Panc1 (cell line): ENCODE measurements around the gene TCEA3. TPM values are rescaled to one million over a fixed set of nuclear protein-coding genes. Genes with fewer than 3 reads are reported as not detected.

Experiments
- ATAC-seq: fragments of 200-7000 bp; cut with Tn5 transposase; 2 replicates; pipeline ENCODE4 v1.9.1; 2020; ENCODE audit warnings: mild to moderate bottlenecking, moderate library complexity
- BruUV-seq: library from RNA; stranded (reverse); fragments of 400-500 nt; replicated peaks from 2 replicates; lab custom pipeline; 2021; lab: Mats Ljungman, UMichigan
- CTCF ChIA-PET: fragments of 300-600 bp; sonication (Branson Sonifier 250); formaldehyde crosslinking; loops from one replicate; lab custom pipeline; 2022; ENCODE audit warnings: antibody characterized with exemption; lab: Charles Lee
- POLR2A ChIA-PET: fragments of 300-600 bp; sonication (Branson Sonifier 250); formaldehyde crosslinking; loops from one replicate; lab custom pipeline; 2022; ENCODE audit warnings: antibody characterized with exemption; lab: Charles Lee
- DNase-seq: peaks from one replicate; pipeline ENCODE4 v3.0.0-alpha.2; 2010; ENCODE audit warnings: low read depth, low spot score
- H3K27ac ChIP-seq: 2 replicates; pipeline ENCODE4 v1.5.1; 2011; ENCODE audit warnings: mild to moderate bottlenecking, low read length, inconsistent platforms
- H3K27me3 ChIP-seq: fragments of 200-500 bp; sonication (Bioruptor generic); 2 replicates; pipeline ENCODE4 v1.6.0; 2014; ENCODE audit warnings: low read length, inconsistent platforms; ENCODE audit not compliant: control insufficient read depth, insufficient read depth
- H3K36me3 ChIP-seq: fragments of 200-500 bp; sonication (Bioruptor generic); 2 replicates; pipeline ENCODE4 v1.5.1; 2014; ENCODE audit warnings: inconsistent platforms, mild to moderate bottlenecking, low read length, moderate library complexity; ENCODE audit not compliant: control insufficient read depth, insufficient read depth
- H3K4me1 ChIP-seq: 2 replicates; pipeline ENCODE4 v1.5.1; 2011; ENCODE audit warnings: inconsistent platforms, mild to moderate bottlenecking, low read length, moderate library complexity; ENCODE audit not compliant: control insufficient read depth, insufficient read depth
- H3K4me3 ChIP-seq, 2 experiments: 2 replicates each; pipeline ENCODE4 v1.5.1; 2011 to 2012; ENCODE audit warnings: low read depth in 2 of 2, low read length in 2 of 2, mild to moderate bottlenecking in 2 of 2, inconsistent platforms in 1 of 2, moderate library complexity in 1 of 2
- H3K9me3 ChIP-seq: fragments of 200-500 bp; sonication (Bioruptor generic); 2 replicates; pipeline ENCODE4 v1.5.1; 2014; ENCODE audit warnings: low read depth, mild to moderate bottlenecking, inconsistent platforms, low read length, moderate library complexity; ENCODE audit not compliant: control insufficient read depth, insufficient read depth
- POLR2AphosphoS5 ChIP-seq: IDR thresholded peaks from 2 replicates; pipeline ENCODE4 v1.6.1; 2012; ENCODE audit warnings: mild to moderate bottlenecking, low read depth, low read length, moderate library complexity
- REST ChIP-seq, 2 experiments: IDR thresholded peaks; 2 replicates each; pipeline ENCODE4 v1.6.1; 2011 to 2012; ENCODE audit warnings: low read depth in 2 of 2, control low read depth in 1 of 2, low read length in 1 of 2, mild to moderate bottlenecking in 1 of 2, moderate library complexity in 1 of 2; ENCODE audit not compliant: insufficient read depth in 1 of 2
- SIN3A ChIP-seq: IDR thresholded peaks from 2 replicates; pipeline ENCODE4 v1.6.1; 2012; ENCODE audit warnings: low read depth, mild to moderate bottlenecking, low read length, moderate library complexity, borderline replicate concordance; ENCODE audit not compliant: insufficient read depth
- TCF7L2 ChIP-seq: IDR thresholded peaks from 2 replicates; pipeline ENCODE4 v1.6.1; 2011; ENCODE audit warnings: mild to moderate bottlenecking, low read depth, low read length, inconsistent platforms
- in situ Hi-C: cut with HindIII; loops from 2 replicates; pipeline ENCODE4 v1.10.0; 2016; ENCODE audit warnings: low sequenced_read_pairs, low pct_unique_long_range_greater_than_20kb
- intact Hi-C: fragments of 100-400 bp; cut with micrococcal nuclease; formaldehyde crosslinking; loops from one replicate; pipeline ENCODE4 v1.10.0; 2022; ENCODE audit not compliant: unreplicated experiment
- total RNA-seq: library from RNA; stranded (reverse); gene quantifications from one replicate; pipeline ENCODE4 v1.2.1, GENCODE V29; 2021; ENCODE audit not compliant: unreplicated experiment
- TF ChIP-seq, protein P1 (sequence below): fragments of 450-650 bp; IDR thresholded peaks from 2 replicates; pipeline ENCODE4 v1.5.1; 2017; ENCODE audit warnings: mild to moderate bottlenecking

Gene TCEA3
- total RNA-seq, 1 experiment from 2014 or later: 8.3 TPM

GRCh38 chr1:23459338-23459757 lies 34.8 kb upstream of the TCEA3 start:
- H3K9me3 ChIP-seq: no peaks in the 10 kb centered on the region
- no peaks in the 10 kb centered on the region for H3K27me3 ChIP-seq
- no TSS peak for BruUV-seq
- intact Hi-C loops (no loop called here), in situ Hi-C loops (no loop called here)
- ChIA-PET CTCF (no interaction called here), POLR2A (no interaction called here)
- H3K4me1 ChIP-seq: no peaks in the 10 kb centered on the region
- ATAC-seq (no peak), DNase-seq (no peak)
- TF ChIP-seq, protein P1, sequence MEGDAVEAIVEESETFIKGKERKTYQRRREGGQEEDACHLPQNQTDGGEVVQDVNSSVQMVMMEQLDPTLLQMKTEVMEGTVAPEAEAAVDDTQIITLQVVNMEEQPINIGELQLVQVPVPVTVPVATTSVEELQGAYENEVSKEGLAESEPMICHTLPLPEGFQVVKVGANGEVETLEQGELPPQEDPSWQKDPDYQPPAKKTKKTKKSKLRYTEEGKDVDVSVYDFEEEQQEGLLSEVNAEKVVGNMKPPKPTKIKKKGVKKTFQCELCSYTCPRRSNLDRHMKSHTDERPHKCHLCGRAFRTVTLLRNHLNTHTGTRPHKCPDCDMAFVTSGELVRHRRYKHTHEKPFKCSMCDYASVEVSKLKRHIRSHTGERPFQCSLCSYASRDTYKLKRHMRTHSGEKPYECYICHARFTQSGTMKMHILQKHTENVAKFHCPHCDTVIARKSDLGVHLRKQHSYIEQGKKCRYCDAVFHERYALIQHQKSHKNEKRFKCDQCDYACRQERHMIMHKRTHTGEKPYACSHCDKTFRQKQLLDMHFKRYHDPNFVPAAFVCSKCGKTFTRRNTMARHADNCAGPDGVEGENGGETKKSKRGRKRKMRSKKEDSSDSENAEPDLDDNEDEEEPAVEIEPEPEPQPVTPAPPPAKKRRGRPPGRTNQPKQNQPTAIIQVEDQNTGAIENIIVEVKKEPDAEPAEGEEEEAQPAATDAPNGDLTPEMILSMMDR: no peak
- TF ChIP-seq TCF7L2 (no peak), REST (IDR thresholded peaks at IDR 0.05; ENCODE audit: insufficient read depth in 1 of 2, low read depth in 2 of 2, low read length in 1 of 2) (no peak), POLR2AphosphoS5 (no peak), SIN3A (no peak)
- H3K27ac ChIP-seq: no peak overlapping the region
- no peaks in the 10 kb centered on the region for H3K36me3 ChIP-seq
- no peak overlapping the region for H3K4me3 ChIP-seq

DNA sequence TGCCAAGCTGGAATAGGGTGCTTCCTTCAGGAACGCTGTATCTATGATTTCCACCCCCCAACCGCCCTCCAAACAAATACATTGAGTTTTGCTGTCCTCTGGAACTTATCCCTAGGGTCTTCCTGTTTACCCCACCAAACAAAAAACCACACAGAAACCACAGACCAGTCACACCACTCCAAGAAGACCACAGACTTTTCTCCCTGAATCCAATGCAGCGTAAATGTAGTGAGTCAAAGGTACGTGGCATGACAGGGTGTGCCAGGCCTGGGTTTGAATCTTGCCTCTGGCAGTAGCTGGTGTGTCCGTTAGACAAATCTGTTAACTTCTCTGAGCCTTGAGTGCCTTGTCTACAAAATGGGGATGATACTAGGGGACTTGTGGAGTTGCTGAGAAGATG lies 31.7 kb upstream of the TCEA3 start:
- H3K4me3 ChIP-seq: no peak overlapping the region
- ATAC-seq (no peak), DNase-seq (no peak)
- TF ChIP-seq TCF7L2 (no peak), POLR2AphosphoS5 (no peak), REST (IDR thresholded peaks at IDR 0.05; ENCODE audit: insufficient read depth in 1 of 2, low read depth in 2 of 2, low read length in 1 of 2) (no peak), SIN3A (no peak)
- TF ChIP-seq, protein P1: no peak
- no peaks in the 10 kb centered on the region for H3K27me3 ChIP-seq
- in situ Hi-C loops (no loop called here), intact Hi-C loops (no loop called here)
- H3K9me3 ChIP-seq: no peaks in the 10 kb centered on the region
- ChIA-PET POLR2A (no interaction called here), CTCF (no interaction called here)
- no TSS peak for BruUV-seq
- no peak overlapping the region for H3K27ac ChIP-seq
- no peaks in the 10 kb centered on the region for H3K4me1 ChIP-seq
- no peaks in the 10 kb centered on the region for H3K36me3 ChIP-seq
